Measurements from ENCODE around the gene C12orf60.

Gene C12orf60

GRCh38 chr12:14773685-14774073 lies 29.8 kb upstream of the C12orf60 start:
- Mint-ChIP-seq H3K36me3 (peaks cover 2% of the 10 kb centered on the region), H3K4me3 (peak overlapping the region; percentile 97), H3K4me1 (ENCODE audit: low read depth) (peaks cover 56% of the 10 kb centered on the region), H3K27ac (peak overlapping the region; percentile 96), H3K9me3 (ENCODE audit: low read depth) (no peaks in the 10 kb centered on the region), H3K27me3 (no peaks in the 10 kb centered on the region)

GRCh38 chr12:14774074-14774905 lies 29.2 kb upstream of the C12orf60 start:
- peaks cover 53% of the 10 kb centered on the region for H3K4me1 Mint-ChIP-seq (ENCODE audit: low read depth)
- no peaks in the 10 kb centered on the region for H3K27me3 Mint-ChIP-seq
- peak overlapping the region; percentile 96 for H3K27ac Mint-ChIP-seq
- H3K4me3 Mint-ChIP-seq: peak overlapping the region; percentile 97
- H3K9me3 Mint-ChIP-seq (ENCODE audit: low read depth): no peaks in the 10 kb centered on the region
- no peaks in the 10 kb centered on the region for H3K36me3 Mint-ChIP-seq

- Mint-ChIP-seq H3K27ac (peak overlapping the region; percentile 96), H3K27me3 (no peaks in the 10 kb centered on the region), H3K36me3 (no peaks in the 10 kb centered on the region), H3K4me1 (ENCODE audit: low read depth) (peaks cover 53% of the 10 kb centered on the region), H3K9me3 (ENCODE audit: low read depth) (no peaks in the 10 kb centered on the region), H3K4me3 (peak overlapping the region; percentile 97)
Measured at GRCh38 chr12:14774906-14775635, 28.4 kb upstream of the C12orf60 start.

- Mint-ChIP-seq H3K27ac (peak overlapping the region; percentile 96), H3K4me3 (peak overlapping the region; percentile 97), H3K27me3 (no peaks in the 10 kb centered on the region), H3K4me1 (ENCODE audit: low read depth) (peaks cover 53% of the 10 kb centered on the region), H3K36me3 (no peaks in the 10 kb centered on the region), H3K9me3 (ENCODE audit: low read depth) (no peaks in the 10 kb centered on the region)
Measured at GRCh38 chr12:14775636-14775980, 27.9 kb upstream of the C12orf60 start.

GRCh38 chr12:14776236-14776961 lies 27.1 kb upstream of the C12orf60 start:
- Mint-ChIP-seq H3K4me1 (ENCODE audit: low read depth) (peaks cover 49% of the 10 kb centered on the region), H3K4me3 (peak overlapping the region; percentile 97), H3K27ac (peak overlapping the region; percentile 96), H3K36me3 (no peaks in the 10 kb centered on the region), H3K27me3 (no peaks in the 10 kb centered on the region), H3K9me3 (ENCODE audit: low read depth) (no peaks in the 10 kb centered on the region)

GRCh38 chr12:14777271-14777670 lies 26.2 kb upstream of the C12orf60 start:
- H3K27me3 Mint-ChIP-seq: no peaks in the 10 kb centered on the region
- no peak overlapping the region for H3K27ac Mint-ChIP-seq
- H3K4me1 Mint-ChIP-seq (ENCODE audit: low read depth): peaks cover 42% of the 10 kb centered on the region
- H3K9me3 Mint-ChIP-seq (ENCODE audit: low read depth): no peaks in the 10 kb centered on the region
- no peaks in the 10 kb centered on the region for H3K36me3 Mint-ChIP-seq
- H3K4me3 Mint-ChIP-seq: no peak overlapping the region

GRCh38 chr12:14779834-14780233 lies 23.6 kb upstream of the C12orf60 start:
- Mint-ChIP-seq H3K9me3 (ENCODE audit: low read depth) (no peaks in the 10 kb centered on the region), H3K27ac (no peak overlapping the region), H3K4me3 (no peak overlapping the region), H3K36me3 (no peaks in the 10 kb centered on the region), H3K4me1 (ENCODE audit: low read depth) (peaks cover 21% of the 10 kb centered on the region), H3K27me3 (no peaks in the 10 kb centered on the region)

- Mint-ChIP-seq H3K4me1 (ENCODE audit: low read depth) (peaks cover 11% of the 10 kb centered on the region), H3K27me3 (no peaks in the 10 kb centered on the region), H3K36me3 (peaks cover 2% of the 10 kb centered on the region), H3K4me3 (no peak overlapping the region), H3K9me3 (ENCODE audit: low read depth) (no peaks in the 10 kb centered on the region), H3K27ac (no peak overlapping the region)
Measured at GRCh38 chr12:14780859-14781258, 22.6 kb upstream of the C12orf60 start.

- H3K27me3 Mint-ChIP-seq: no peaks in the 10 kb centered on the region
- H3K4me3 Mint-ChIP-seq: no peak overlapping the region
- H3K27ac Mint-ChIP-seq: no peak overlapping the region
- peaks cover 2% of the 10 kb centered on the region for H3K36me3 Mint-ChIP-seq
- H3K9me3 Mint-ChIP-seq (ENCODE audit: low read depth): no peaks in the 10 kb centered on the region
- H3K4me1 Mint-ChIP-seq (ENCODE audit: low read depth): peaks cover 4% of the 10 kb centered on the region
Measured at GRCh38 chr12:14781563-14781962, 21.9 kb upstream of the C12orf60 start.

GRCh38 chr12:14782756-14783155 lies 20.7 kb upstream of the C12orf60 start:
- Mint-ChIP-seq H3K27me3 (no peaks in the 10 kb centered on the region), H3K4me1 (ENCODE audit: low read depth) (no peaks in the 10 kb centered on the region), H3K9me3 (ENCODE audit: low read depth) (no peaks in the 10 kb centered on the region), H3K27ac (no peak overlapping the region), H3K36me3 (peaks cover 5% of the 10 kb centered on the region), H3K4me3 (no peak overlapping the region)

GRCh38 chr12:14784471-14784870 lies 19.0 kb upstream of the C12orf60 start:
- Mint-ChIP-seq H3K36me3 (peaks cover 5% of the 10 kb centered on the region), H3K27ac (no peak overlapping the region), H3K9me3 (ENCODE audit: low read depth) (no peaks in the 10 kb centered on the region), H3K4me1 (ENCODE audit: low read depth) (no peaks in the 10 kb centered on the region), H3K4me3 (no peak overlapping the region), H3K27me3 (no peaks in the 10 kb centered on the region)

GRCh38 chr12:14785568-14785967 lies 17.9 kb upstream of the C12orf60 start:
- H3K9me3 Mint-ChIP-seq (ENCODE audit: low read depth): no peaks in the 10 kb centered on the region
- H3K27ac Mint-ChIP-seq: no peak overlapping the region
- no peaks in the 10 kb centered on the region for H3K27me3 Mint-ChIP-seq
- peaks cover 9% of the 10 kb centered on the region for H3K36me3 Mint-ChIP-seq
- H3K4me3 Mint-ChIP-seq: no peak overlapping the region
- H3K4me1 Mint-ChIP-seq (ENCODE audit: low read depth): no peaks in the 10 kb centered on the region

- H3K27me3 Mint-ChIP-seq: no peaks in the 10 kb centered on the region
- H3K4me1 Mint-ChIP-seq (ENCODE audit: low read depth): peaks cover 5% of the 10 kb centered on the region
- no peaks in the 10 kb centered on the region for H3K9me3 Mint-ChIP-seq (ENCODE audit: low read depth)
- no peak overlapping the region for H3K4me3 Mint-ChIP-seq
- peaks cover 15% of the 10 kb centered on the region for H3K36me3 Mint-ChIP-seq
- peak overlapping the region; percentile 76 for H3K27ac Mint-ChIP-seq
Measured at GRCh38 chr12:14795028-14795448, 8.4 kb upstream of the C12orf60 start.

- Mint-ChIP-seq H3K9me3 (ENCODE audit: low read depth) (no peaks in the 10 kb centered on the region), H3K4me3 (no peak overlapping the region), H3K4me1 (ENCODE audit: low read depth) (peaks cover 31% of the 10 kb centered on the region), H3K36me3 (peaks cover 10% of the 10 kb centered on the region), H3K27ac (no peak overlapping the region), H3K27me3 (no peaks in the 10 kb centered on the region)
Measured at GRCh38 chr12:14802247-14802646, 1.2 kb upstream of the C12orf60 start.

- no peak overlapping the region for H3K27ac Mint-ChIP-seq
- H3K36me3 Mint-ChIP-seq: peaks cover 10% of the 10 kb centered on the region
- no peaks in the 10 kb centered on the region for H3K9me3 Mint-ChIP-seq (ENCODE audit: low read depth)
- no peaks in the 10 kb centered on the region for H3K27me3 Mint-ChIP-seq
- H3K4me1 Mint-ChIP-seq (ENCODE audit: low read depth): peaks cover 31% of the 10 kb centered on the region
- no peak overlapping the region for H3K4me3 Mint-ChIP-seq
Measured at GRCh38 chr12:14802721-14803010, 804 bp upstream of the C12orf60 start.

Data from activated naive CD8-positive, alpha-beta T cell (primary cell).